ENCODE data around the gene MAP7D2. TPM values are rescaled to one million over a fixed set of nuclear protein-coding genes. Genes with fewer than 3 reads are reported as not detected.

The MAP7D2 gene
- total RNA-seq, 1 donor from 2014 or later = 0.07 TPM

- DNase-seq (ENCODE audit: low read depth, low spot score) = no peak
These were observed 140.9 kb downstream of the MAP7D2 start for GRCh38 chrX:19975845-19976244.

GRCh38 chrX:19972984-19973383 lies 143.7 kb downstream of the MAP7D2 start:
- no peak for DNase-seq (ENCODE audit: low read depth, low spot score)

DNA sequence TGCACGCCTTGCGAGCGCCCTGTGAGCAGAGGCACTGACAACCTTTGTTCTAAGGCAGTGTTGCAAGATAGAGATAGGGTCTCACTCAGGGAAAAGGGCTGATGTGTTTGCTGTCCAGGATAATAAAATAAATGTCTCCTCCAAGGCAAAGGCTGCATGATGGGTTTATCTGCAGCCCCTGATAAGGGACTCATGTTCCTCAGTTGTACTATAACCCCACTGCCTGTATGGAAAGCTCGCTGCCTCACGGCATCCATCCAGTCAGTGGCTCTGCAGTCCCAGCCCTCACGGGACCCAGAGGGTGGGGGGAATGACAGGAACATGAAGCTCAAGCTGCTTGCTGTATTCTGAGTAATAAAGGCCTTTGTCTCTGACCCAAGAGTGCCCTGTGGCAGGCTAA lies 148.4 kb downstream of the MAP7D2 start:
- DNase-seq (ENCODE audit: low read depth, low spot score) = no peak

DNA sequence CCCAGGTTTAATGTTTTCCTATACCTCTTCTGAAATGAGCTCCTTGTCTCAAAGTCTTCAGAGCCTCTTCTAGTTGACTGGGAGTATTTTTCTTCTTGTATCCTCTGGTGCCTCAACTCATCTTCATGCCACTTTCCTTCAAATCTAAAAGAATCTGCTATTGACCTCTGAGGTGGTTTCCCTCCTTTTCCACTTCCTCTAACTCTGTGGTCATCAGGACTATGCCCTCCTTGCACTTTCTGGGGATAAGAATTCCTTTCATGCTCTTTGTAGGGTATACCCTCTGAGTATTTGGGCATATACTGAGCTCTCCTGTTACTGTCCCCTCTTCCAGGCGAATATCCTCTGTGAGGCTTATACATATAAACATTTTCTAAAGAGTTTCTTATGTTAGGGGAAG lies 150.7 kb downstream of the MAP7D2 start:
- no peak for DNase-seq (ENCODE audit: low read depth, low spot score)

DNA sequence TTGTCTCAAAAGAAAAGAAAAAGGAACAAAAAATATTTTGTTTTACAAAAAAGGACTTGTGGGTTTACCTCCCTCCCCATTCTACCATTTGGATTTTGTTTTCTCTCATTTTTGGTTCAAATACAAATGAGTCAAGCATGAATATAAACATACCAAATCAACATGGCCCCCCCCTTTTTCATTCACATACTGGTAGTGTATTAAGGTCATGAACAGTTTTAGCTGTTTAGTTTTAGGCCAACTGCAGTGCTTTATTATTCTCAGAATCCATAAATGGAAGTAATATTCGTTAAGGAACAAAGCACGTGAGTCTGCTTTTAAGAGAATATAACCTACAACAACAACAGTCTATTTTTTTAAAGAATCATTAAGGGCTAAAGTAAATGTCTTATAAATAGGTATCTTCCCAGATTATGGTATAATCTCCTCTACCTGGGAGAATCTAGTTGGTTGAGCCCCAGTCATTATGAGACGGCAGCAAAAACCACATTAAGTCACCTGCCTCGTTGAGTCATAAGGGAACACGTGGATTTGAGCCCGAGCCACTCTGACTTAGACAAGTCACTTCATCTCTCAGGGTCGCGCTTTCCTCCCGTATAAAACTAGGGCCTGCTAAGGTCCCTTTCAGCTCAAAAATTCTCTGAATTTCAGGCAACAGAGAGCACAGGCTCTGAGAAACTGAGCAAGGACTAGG lies 152.5 kb downstream of the MAP7D2 start:
- no peak for DNase-seq (ENCODE audit: low read depth, low spot score)

GRCh38 chrX:19960913-19961312 lies 155.8 kb downstream of the MAP7D2 start:
- DNase-seq (ENCODE audit: low read depth, low spot score) = no peak

- no peak for DNase-seq (ENCODE audit: low read depth, low spot score)
These were observed 157.9 kb downstream of the MAP7D2 start for GRCh38 chrX:19958552-19959486.

- DNase-seq (ENCODE audit: low read depth, low spot score) = no peak
These were observed 159.8 kb downstream of the MAP7D2 start for GRCh38 chrX:19956923-19957322.

Other genes with a start within 250 kb of the MAP7D2 start
- gene SH3KBP1, start 229.3 kb downstream of the MAP7D2 start, total RNA-seq = 6.5 and 7.1 TPM in 2 replicates
- 3.2 and 3.4 TPM in 2 replicates for gene BCLAF3, start 125.8 kb downstream of the MAP7D2 start, total RNA-seq
- gene EIF1AX, start 24.9 kb upstream of the MAP7D2 start, total RNA-seq = 31.5 and 36.7 TPM in 2 replicates
- gene RPS6KA3, start 150.0 kb upstream of the MAP7D2 start, total RNA-seq = 90.6 and 111 TPM in 2 replicates

All from pulmonary artery endothelial cell (primary cell).